RWPE2 (cell line): ENCODE data around the gene CRTAC1.

Source experiments
- ATAC-seq: fragments of 200-7000 bp; cut with Tn5 transposase; 3 replicates; pipeline ENCODE4 v1.9.1; 2021; ENCODE audit warnings: low read depth
- DNase-seq: peaks from one replicate; pipeline ENCODE4 v3.0.0-alpha.2; 2020; ENCODE audit warnings: low spot score
- H3K27ac ChIP-seq: fragments of 450-650 bp; 2 replicates; pipeline ENCODE4 v1.5.1; 2017; ENCODE audit warnings: mild to moderate bottlenecking; ENCODE audit not compliant: poor library complexity, severe bottlenecking
- H3K27me3 ChIP-seq: fragments of 250-450 bp; sonication (Bioruptor Pico); 2 replicates; pipeline ENCODE4 v1.5.1; 2021; ENCODE audit warnings: mild to moderate bottlenecking, moderate library complexity; ENCODE audit not compliant: insufficient read depth, poor library complexity, severe bottlenecking
- H3K36me3 ChIP-seq: fragments of 250-450 bp; sonication (Bioruptor Pico); 2 replicates; pipeline ENCODE4 v1.5.1; 2020; ENCODE audit warnings: low read depth, mild to moderate bottlenecking, moderate library complexity
- H3K4me1 ChIP-seq: fragments of 250-450 bp; sonication (Bioruptor Pico); 2 replicates; pipeline ENCODE4 v1.5.1; 2021; ENCODE audit warnings: mild to moderate bottlenecking, moderate library complexity; ENCODE audit not compliant: insufficient read depth, poor library complexity, severe bottlenecking
- H3K4me3 ChIP-seq: fragments of 250-450 bp; sonication (Bioruptor Pico); 2 replicates; pipeline ENCODE4 v1.5.1; 2021; ENCODE audit warnings: mild to moderate bottlenecking, moderate library complexity; ENCODE audit not compliant: severe bottlenecking
- H3K9me3 ChIP-seq: fragments of 250-450 bp; sonication (Bioruptor Pico); 2 replicates; pipeline ENCODE4 v1.5.1; 2021; ENCODE audit warnings: mild to moderate bottlenecking, moderate library complexity; ENCODE audit not compliant: severe bottlenecking
- CTCF ChIP-seq: fragments of 450-650 bp; IDR thresholded peaks from one replicate; pipeline ENCODE4 v1.5.1; 2017; ENCODE audit warnings: mild to moderate bottlenecking, moderate library complexity; ENCODE audit not compliant: poor library complexity, severe bottlenecking

CRTAC1 gene

DNA sequence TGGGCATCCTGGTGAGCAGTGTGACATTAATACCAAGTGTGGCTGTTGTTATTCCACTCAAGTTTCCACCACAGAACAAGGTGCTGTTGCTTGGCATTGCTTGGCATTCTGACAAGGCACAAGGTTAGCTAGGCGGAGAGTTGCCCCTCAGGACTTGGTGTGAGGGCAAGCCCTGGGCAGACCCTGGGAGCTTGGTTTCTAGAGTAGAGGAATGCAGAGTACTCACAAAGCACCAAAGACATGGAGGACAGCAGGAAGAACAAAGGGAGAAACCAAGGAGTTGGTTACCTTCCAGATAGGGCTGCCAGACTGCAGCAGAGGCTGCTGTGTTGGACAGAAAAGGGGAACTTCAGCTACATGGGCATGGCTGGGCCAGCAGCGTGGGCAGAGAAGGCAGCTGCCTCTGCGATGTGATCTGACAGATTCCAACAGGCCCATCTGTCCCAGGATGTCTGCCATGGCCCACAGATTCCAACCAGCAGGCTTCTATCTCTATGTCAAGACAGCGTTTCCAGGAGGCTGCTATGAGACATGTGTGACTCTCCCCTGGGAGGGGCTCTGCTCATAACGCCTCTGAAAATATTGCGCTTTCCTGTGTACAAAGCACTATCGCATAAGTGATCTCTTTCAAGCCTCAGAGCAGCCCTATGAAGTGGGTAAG is 178.9 kb downstream of the CRTAC1 start:
- Histone ChIP-seq H3K27ac (no peak overlapping the region), H3K9me3 (no peaks in the 10 kb centered on the region), H3K4me3 (no peak overlapping the region), H3K4me1 (no peaks in the 10 kb centered on the region), H3K36me3 (no peaks in the 10 kb centered on the region), H3K27me3 (no peaks in the 10 kb centered on the region)
- DNase-seq (no peak), ATAC-seq (no peak)
- no peak for TF ChIP-seq CTCF

GRCh38 chr10:97850446-97850845 is 180.0 kb downstream of the CRTAC1 start:
- Histone ChIP-seq H3K9me3 (no peaks in the 10 kb centered on the region), H3K27ac (no peak overlapping the region), H3K4me1 (no peaks in the 10 kb centered on the region), H3K27me3 (no peaks in the 10 kb centered on the region), H3K36me3 (no peaks in the 10 kb centered on the region), H3K4me3 (peak overlapping the region; percentile 44)
- no peak for TF ChIP-seq CTCF
- DNase-seq (no peak), ATAC-seq (no peak)

- Histone ChIP-seq H3K9me3 (no peaks in the 10 kb centered on the region), H3K27ac (peak within 1 kb of the TSS; percentile 18), H3K36me3 (no peaks in the 10 kb centered on the region), H3K27me3 (no peaks in the 10 kb centered on the region), H3K4me1 (no peaks in the 10 kb centered on the region), H3K4me3 (peak within 1 kb of the TSS; percentile 44)
- no peak for TF ChIP-seq CTCF
- peak; percentile 75 for ATAC-seq
- no peak for DNase-seq
Measured at GRCh38 chr10:97849687-97850402, 180.6 kb downstream of the CRTAC1 start, which contains the start of gene GOLGA7B. TSS of gene GOLGA7B (plus strand) at chr10:97849843. CDS start at chr10:97850304, 461 bp downstream.

DNA sequence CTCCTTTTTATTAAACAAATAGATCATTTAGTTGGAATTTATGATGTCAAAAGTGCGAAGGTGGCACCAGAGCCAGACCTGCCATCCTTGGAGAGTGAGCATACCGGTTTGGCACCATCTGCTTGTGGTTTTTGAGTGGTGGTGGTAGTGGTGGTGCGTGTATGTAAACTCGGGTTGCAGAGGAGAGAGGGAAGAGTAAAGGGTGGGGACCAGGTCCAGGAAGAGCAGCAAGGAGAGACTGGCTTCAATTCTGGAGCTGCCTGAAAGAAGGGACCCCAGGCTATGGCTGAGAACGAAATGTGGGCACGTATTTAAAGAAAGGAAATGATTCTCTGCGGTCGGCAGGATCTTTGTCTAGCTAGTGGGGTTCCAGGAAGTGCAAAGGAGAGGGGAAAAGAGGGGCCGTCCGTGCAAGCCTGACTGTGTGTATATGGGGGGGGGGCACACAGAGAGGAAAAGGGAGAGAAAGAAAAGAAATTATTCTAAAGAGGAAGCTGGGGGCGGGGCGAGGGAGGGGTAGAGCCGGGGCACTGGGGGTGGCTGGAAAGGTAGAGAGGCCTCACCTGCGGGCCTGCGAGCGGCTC is 181.2 kb downstream of the CRTAC1 start:
- H3K27me3 ChIP-seq: no peaks in the 10 kb centered on the region
- no peak for TF ChIP-seq CTCF
- no peaks in the 10 kb centered on the region for H3K9me3 ChIP-seq
- DNase-seq (no peak), ATAC-seq (peak; percentile 54)
- no peaks in the 10 kb centered on the region for H3K36me3 ChIP-seq
- H3K27ac ChIP-seq: peak overlapping the region; percentile 18
- no peaks in the 10 kb centered on the region for H3K4me1 ChIP-seq
- peak overlapping the region; percentile 44 for H3K4me3 ChIP-seq
